Lower leg skin (tissue), 3 donors: ENCODE measurements around the gene SYNE2.

Experiments
- CTCF ChIP-seq, 3 donors: fragments of 450-650 bp; IDR thresholded peaks; one replicate each; pipeline ENCODE4 v1.5.1; 2016; ENCODE audit warnings: antibody characterized with exemption in 3 of 3, mild to moderate bottlenecking in 3 of 3, moderate library complexity in 2 of 3
- POLR2A ChIP-seq, 2 donors: fragments of 450-650 bp; IDR thresholded peaks; one replicate each; pipeline ENCODE4 v1.6.1; 2016 to 2017; ENCODE audit warnings: antibody characterized with exemption in 2 of 2, mild to moderate bottlenecking in 1 of 2, moderate library complexity in 1 of 2

GRCh38 chr14:64082837-64083236, 230.0 kb downstream of the SYNE2 start:
- TF ChIP-seq CTCF (IDR thresholded peaks at IDR 0.05), result no peak
- TF ChIP-seq POLR2A (IDR thresholded peaks at IDR 0.05), result no peak
